HEK293T (cell line): ENCODE data around the gene PLK5.

ENCODE experiments used
- CTCF ChIA-PET: fragments of 350-600 bp; formaldehyde crosslinking; extraction: SDS; loops from one replicate; lab custom pipeline; 2021; ENCODE audit warnings: antibody characterized with exemption, inconsistent platforms; lab: Yijun Ruan, JAX
- POLR2A ChIA-PET: fragments of 350-600 bp; formaldehyde crosslinking; extraction: SDS; loops from one replicate; lab custom pipeline; 2020; ENCODE audit warnings: antibody characterized with exemption, inconsistent platforms; lab: Yijun Ruan, JAX
- DNase-seq: peaks from one replicate; pipeline ENCODE4 v3.0.0; 2012; ENCODE audit warnings: mixed read lengths; ENCODE audit errors: extremely low spot score
- BHLHE40 ChIP-seq: fragments of 450-650 bp; IDR thresholded peaks from 2 replicates; pipeline ENCODE4 v1.6.1; 2016; ENCODE audit warnings: mild to moderate bottlenecking, moderate library complexity, borderline replicate concordance
- CTBP1 ChIP-seq: fragments of 450-650 bp; IDR thresholded peaks from 2 replicates; pipeline ENCODE4 v1.6.1; 2016; ENCODE audit warnings: borderline replicate concordance
- ELF4 ChIP-seq: fragments of 450-650 bp; IDR thresholded peaks from 2 replicates; pipeline ENCODE4 v1.6.1; 2017; ENCODE audit warnings: antibody characterized with exemption
- FOXA1 ChIP-seq: fragments of 450-650 bp; IDR thresholded peaks from 2 replicates; pipeline ENCODE4 v1.6.1; 2016; ENCODE audit warnings: mild to moderate bottlenecking
- FOXK2 ChIP-seq: fragments of 450-650 bp; IDR thresholded peaks from 2 replicates; pipeline ENCODE4 v1.6.1; 2016; ENCODE audit warnings: mild to moderate bottlenecking
- FOXM1 ChIP-seq: fragments of 450-650 bp; IDR thresholded peaks from 2 replicates; pipeline ENCODE4 v1.6.1; 2017; ENCODE audit warnings: mild to moderate bottlenecking, borderline replicate concordance
- HDGF ChIP-seq: fragments of 450-650 bp; IDR thresholded peaks from 2 replicates; pipeline ENCODE4 v1.6.1; 2017; ENCODE audit warnings: antibody characterized with exemption, borderline replicate concordance
- L3MBTL2 ChIP-seq: fragments of 450-650 bp; conservative IDR thresholded peaks from 2 replicates; pipeline ENCODE4 v1.6.1; 2016; ENCODE audit warnings: mild to moderate bottlenecking
- LEF1 ChIP-seq: fragments of 450-650 bp; IDR thresholded peaks from 2 replicates; pipeline ENCODE4 v1.6.1; 2017; ENCODE audit warnings: mild to moderate bottlenecking, borderline replicate concordance
- NFRKB ChIP-seq: fragments of 450-650 bp; IDR thresholded peaks from 2 replicates; pipeline ENCODE4 v1.6.1; 2016; ENCODE audit warnings: mild to moderate bottlenecking, moderate library complexity
- SP1 ChIP-seq: fragments of 450-650 bp; IDR thresholded peaks from 2 replicates; pipeline ENCODE4 v1.6.1; 2017
- SUZ12 ChIP-seq: fragments of 450-650 bp; IDR thresholded peaks from 2 replicates; pipeline ENCODE4 v1.6.1; 2016; ENCODE audit warnings: mild to moderate bottlenecking
- TARDBP ChIP-seq: fragments of 450-650 bp; IDR thresholded peaks from 2 replicates; pipeline ENCODE4 v1.6.1; 2016
- ZNF384 ChIP-seq: fragments of 450-650 bp; IDR thresholded peaks from 2 replicates; pipeline ENCODE4 v1.6.1; 2016
- TF ChIP-seq, protein P1 (sequence below): fragments of 450-650 bp; IDR thresholded peaks from 2 replicates; pipeline ENCODE4 v1.6.1; 2016

Gene PLK5

DNA sequence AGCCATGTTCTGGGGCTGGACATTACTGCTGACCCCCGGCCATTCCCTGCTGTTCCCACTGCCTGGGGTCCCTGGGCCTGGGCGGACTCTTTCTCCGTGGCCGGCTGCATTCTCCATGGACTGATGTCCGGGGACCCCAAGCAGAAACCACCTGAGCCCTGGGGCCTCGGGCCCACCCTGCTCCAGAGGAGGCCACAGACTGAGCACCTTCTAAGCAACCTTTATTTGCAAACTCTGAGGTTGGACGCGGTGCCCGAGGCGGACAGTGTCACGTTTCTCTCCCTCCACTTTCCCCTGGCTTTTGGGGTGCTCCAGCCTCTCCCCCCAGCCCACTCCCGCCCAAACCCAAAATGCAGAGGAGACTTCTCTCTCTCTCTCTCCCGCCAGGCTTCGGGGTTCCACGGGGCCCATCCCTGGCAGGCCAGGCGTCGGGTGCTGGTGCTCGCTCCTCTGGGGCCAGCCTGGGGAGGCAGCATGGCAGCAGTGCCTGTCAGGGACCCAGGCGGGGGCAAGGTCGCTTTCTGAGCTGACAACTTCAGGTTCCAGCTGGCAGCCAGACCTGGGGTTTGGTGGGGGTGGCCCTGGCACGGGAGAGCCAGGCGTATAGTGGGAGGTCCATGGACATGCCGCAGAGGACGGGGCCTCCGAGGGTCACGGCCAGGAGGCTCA is 42.5 kb upstream of the PLK5 start:
- TF ChIP-seq NFRKB, result no peak
- TF ChIP-seq SUZ12, result no peak
- ChIA-PET CTCF (no interaction called here), POLR2A (interaction anchor here (0.6 to 1.2 kb wide), 2 partner anchors 10 to 33 kb away, joined by 3 read pairs; partner anchors contain the start of gene REEP6)
- no peak for DNase-seq

DNA sequence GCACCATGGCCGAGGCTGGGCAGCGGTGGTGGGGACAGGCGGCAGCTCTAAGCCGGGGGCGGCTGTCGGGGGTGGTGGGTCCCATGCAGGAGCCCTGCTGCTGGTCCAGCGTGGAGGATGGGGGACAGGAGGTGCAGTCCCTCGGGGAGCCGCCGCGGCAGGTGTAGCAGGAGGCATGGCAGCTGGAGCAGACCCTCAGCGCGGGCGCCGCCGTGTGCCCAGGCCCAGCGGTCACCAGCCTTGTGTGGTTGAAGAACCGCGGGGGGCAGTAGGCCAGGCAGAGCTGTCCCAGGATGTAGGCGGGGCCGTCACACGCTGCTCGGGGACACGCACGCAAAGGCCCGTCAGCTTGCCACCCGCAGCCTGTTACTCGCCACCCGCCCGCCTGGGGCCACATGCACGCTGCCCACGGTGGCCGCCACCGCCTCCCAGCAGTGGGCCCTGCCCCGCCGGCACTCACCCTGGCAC is 42.0 kb upstream of the PLK5 start:
- POLR2A ChIA-PET, result interaction anchor here (1.2 kb wide), 1 partner anchor 9 kb away, joined by 3 read pairs; the partner anchor contains the start of gene REEP6
- CTCF ChIA-PET, result no interaction called here
- no peak for DNase-seq

DNA sequence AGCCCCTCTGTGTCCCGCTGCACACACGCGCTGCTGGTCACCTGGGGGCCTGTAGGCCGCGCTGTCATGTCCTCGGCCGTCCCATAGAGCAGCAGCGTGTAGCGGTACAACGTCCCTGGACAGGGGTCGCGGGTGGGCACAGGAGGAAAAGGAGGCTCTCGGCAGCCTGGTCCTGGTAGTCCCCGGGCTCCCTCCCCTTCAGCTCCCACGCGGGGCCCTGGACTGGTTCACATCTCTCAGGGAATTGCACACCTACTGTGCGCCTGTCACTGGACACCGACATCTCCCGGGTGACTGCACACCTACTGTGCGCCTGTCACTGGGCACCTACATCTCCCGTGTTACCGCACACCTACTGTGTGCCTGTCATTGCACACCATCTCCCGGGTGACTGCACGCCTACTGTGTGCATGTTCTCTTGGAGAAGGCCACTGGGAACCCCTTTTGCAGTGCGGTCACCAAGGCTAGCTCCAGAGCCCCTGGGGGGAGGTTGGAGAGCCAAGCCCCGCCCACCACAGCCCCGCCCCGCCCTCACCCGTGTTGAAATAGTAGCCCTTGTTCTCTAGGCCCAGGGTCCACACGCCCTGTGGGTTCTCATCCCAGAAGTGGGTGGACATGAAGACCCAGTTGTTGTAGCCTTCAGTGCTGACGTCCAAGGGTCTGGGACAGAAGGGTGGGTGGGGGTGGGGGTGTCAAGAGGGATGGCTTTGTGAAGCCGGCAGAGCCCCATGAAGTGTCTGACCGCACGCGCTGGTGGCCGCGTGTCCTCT is 41.3 kb upstream of the PLK5 start:
- DNase-seq, result no peak
- ChIA-PET POLR2A (interaction anchor here (1.2 kb wide), 1 partner anchor 8 kb away, joined by 3 read pairs; the partner anchor contains the start of gene REEP6), CTCF (no interaction called here)
- TF ChIP-seq SUZ12 (no peak), FOXM1 (no peak)

More for the DNA sequence above, 42.0 kb upstream of the PLK5 start:
- TF ChIP-seq LEF1 (no peak), SP1 (no peak), TARDBP (no peak), ELF4 (no peak), CTBP1 (no peak), BHLHE40 (no peak), FOXA1 (no peak), SUZ12 (no peak), NFRKB (no peak), L3MBTL2 (no peak), HDGF (no peak)
- TF ChIP-seq, protein P1, sequence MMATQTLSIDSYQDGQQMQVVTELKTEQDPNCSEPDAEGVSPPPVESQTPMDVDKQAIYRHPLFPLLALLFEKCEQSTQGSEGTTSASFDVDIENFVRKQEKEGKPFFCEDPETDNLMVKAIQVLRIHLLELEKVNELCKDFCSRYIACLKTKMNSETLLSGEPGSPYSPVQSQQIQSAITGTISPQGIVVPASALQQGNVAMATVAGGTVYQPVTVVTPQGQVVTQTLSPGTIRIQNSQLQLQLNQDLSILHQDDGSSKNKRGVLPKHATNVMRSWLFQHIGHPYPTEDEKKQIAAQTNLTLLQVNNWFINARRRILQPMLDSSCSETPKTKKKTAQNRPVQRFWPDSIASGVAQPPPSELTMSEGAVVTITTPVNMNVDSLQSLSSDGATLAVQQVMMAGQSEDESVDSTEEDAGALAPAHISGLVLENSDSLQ, result no peak

DNA sequence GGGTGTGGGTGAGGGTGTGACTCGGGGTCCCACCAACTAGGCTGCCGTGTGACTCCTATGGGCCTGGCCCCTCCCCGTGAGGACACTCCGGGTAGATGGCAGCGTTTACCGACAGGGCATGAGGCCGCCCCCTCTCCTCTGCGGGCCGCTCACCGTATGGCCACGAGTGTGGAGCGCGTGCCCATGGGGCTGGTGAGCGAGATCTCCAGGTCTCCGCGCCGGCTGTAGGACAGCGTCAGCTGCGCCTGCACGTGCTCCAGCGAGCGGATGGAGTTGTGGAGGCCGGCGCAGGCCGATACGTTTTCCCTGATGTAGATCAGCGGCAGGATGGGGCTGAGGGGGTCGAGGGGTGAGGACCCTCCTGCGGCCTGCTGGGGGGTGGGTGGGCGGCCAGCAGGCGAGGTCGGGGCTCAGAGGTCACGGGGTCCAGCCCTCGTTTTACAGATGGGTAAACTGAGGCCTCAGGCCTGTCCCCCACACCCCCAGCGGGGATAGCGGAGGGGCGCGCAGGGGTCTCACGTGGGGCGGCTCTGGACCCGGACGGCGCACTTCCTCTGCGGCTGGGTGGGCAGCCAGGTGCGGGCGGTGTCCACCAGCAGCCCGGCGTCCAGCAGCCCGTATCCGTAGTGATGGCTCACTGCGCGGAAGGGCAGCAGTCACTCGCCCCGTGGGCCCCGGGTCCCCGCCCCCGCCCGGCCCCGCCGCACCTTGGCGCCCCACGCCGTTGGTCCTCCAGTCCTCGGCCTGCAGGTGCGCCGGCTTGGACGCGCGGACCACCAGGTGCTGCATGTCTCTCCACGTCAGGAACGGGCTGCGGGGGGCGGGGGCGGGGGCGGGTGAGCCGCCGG is 40.5 kb upstream of the PLK5 start:
- DNase-seq, result no peak
- CTCF ChIA-PET, result no interaction called here
- no peak for TF ChIP-seq FOXM1
- no peak for TF ChIP-seq TARDBP
- TF ChIP-seq BHLHE40, result no peak
- TF ChIP-seq ELF4, result no peak
- no peak for TF ChIP-seq FOXK2
- no peak for TF ChIP-seq FOXA1
- no peak for TF ChIP-seq HDGF
- TF ChIP-seq SP1, result no peak
- no peak for TF ChIP-seq L3MBTL2
- no peak for TF ChIP-seq SUZ12
- TF ChIP-seq LEF1, result no peak
- no peak for TF ChIP-seq ZNF384
- TF ChIP-seq CTBP1, result no peak
- TF ChIP-seq, protein P1, result no peak
- POLR2A ChIA-PET, result no interaction called here

DNA sequence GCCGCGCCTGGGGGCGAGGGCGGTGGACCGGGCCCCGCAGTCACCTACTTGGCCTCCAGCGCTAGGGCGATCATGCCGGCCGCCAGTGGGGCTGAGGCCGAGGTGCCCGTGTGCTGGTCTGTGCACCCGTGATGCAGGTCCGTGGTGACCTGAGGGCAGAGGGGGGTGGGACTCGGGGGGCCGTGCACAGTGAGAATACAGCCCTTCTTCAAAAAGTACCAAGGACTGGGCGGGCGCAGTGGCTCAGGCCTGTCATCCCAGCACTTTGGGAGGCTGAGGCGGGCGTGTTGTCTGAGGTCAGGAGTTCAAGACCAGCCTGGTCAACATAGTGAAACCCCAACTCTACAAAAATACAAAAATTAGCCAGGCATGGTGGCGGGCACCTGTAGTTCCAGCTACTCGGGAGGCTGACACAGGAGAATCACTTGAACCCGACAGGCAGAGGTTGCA is 39.9 kb upstream of the PLK5 start:
- no peak for DNase-seq
- TF ChIP-seq BHLHE40, result no peak
- no peak for TF ChIP-seq SUZ12
- TF ChIP-seq L3MBTL2, result no peak
- no peak for TF ChIP-seq FOXA1
- no peak for TF ChIP-seq NFRKB
- CTCF ChIA-PET, result no interaction called here
- POLR2A ChIA-PET, result no interaction called here

DNA sequence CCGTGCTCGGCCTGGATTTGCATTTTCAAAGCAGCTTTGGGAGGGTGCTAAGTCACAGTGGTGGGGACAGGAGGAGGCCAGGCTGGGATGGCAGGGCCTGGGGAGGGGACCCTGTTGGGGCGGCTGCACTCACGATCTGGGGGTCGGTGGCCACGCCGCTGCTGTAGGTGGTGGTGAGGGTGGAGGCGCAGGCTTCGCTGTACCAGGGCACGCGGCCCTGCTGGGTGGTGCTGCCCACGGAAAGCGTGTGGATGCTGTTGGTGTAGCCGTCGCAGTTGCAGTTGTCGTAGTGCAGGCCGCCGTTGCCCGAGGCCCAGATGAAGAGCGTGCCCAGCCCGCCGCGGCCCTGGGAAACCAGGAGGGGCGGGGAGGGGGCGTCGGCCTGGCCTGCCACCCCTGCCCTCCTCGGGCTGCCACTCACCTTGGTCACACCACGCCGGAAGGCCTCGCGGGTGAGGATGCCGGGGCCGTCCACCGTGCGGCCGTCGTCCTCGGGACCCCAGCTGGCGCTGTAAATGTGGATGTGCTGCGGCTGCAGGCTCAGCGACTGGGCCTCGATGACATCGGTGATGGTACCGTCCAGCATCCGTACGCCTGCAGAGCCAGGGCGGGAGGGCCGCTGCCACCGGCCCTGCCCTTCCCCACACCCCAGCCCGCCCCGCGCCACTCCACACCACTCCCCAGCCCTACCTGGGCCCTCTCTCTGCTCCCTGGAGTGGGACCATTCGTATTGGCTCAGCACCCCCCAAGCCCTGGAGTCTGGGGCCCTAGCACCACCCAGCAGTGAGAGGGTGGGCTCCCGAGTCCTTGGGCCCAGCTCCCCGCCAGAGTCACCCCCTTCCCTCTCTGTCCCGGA is 36.9 kb upstream of the PLK5 start:
- ChIA-PET POLR2A (no interaction called here), CTCF (no interaction called here)
- no peak for DNase-seq
- TF ChIP-seq SUZ12 (no peak), FOXK2 (no peak), ELF4 (no peak)
